Stimulated activated naive CD4-positive, alpha-beta T cell treated with Interleukin-2 at 50 U/mL for 16 hours (primary cell): ENCODE data around the gene NXPH1.

ENCODE experiments used
- DNase-seq: peaks from one replicate; lab custom pipeline; 2025; lab: John Stamatoyannopoulos, UW

Gene NXPH1

GRCh38 chr7:8436965-8437364 is 3.6 kb downstream of the NXPH1 start:
- DNase-seq, result peak; percentile 11

- no peak for DNase-seq
Observed at GRCh38 chr7:8437606-8438005, 4.2 kb downstream of the NXPH1 start.

GRCh38 chr7:8440670-8441069 is 7.3 kb downstream of the NXPH1 start:
- no peak for DNase-seq

- no peak for DNase-seq
Observed at GRCh38 chr7:8441106-8441965, 7.9 kb downstream of the NXPH1 start.

GRCh38 chr7:8442051-8442813 is 8.8 kb downstream of the NXPH1 start:
- DNase-seq, result no peak

GRCh38 chr7:8442814-8443304 is 9.4 kb downstream of the NXPH1 start:
- DNase-seq, result peak; percentile 6

- no peak for DNase-seq
Observed at GRCh38 chr7:8443576-8444467, 10.4 kb downstream of the NXPH1 start.

- DNase-seq, result no peak
Observed at GRCh38 chr7:8444468-8444769, 11.0 kb downstream of the NXPH1 start.

GRCh38 chr7:8453535-8453934 is 20.1 kb downstream of the NXPH1 start:
- DNase-seq, result no peak

GRCh38 chr7:8455426-8455825 is 22.0 kb downstream of the NXPH1 start:
- DNase-seq, result no peak

- DNase-seq, result no peak
Observed at GRCh38 chr7:8462309-8462708, 28.9 kb downstream of the NXPH1 start.

- DNase-seq, result no peak
Observed at GRCh38 chr7:8465338-8465737, 31.9 kb downstream of the NXPH1 start.

GRCh38 chr7:8480527-8480926 is 47.1 kb downstream of the NXPH1 start:
- no peak for DNase-seq

- no peak for DNase-seq
Observed at GRCh38 chr7:8481096-8481495, 47.7 kb downstream of the NXPH1 start.

GRCh38 chr7:8481752-8482446 is 48.5 kb downstream of the NXPH1 start:
- no peak for DNase-seq

GRCh38 chr7:8490391-8491045 is 57.1 kb downstream of the NXPH1 start:
- DNase-seq, result no peak

GRCh38 chr7:8491106-8491505 is 57.7 kb downstream of the NXPH1 start:
- DNase-seq, result no peak

GRCh38 chr7:8491544-8492489 is 58.4 kb downstream of the NXPH1 start:
- DNase-seq, result no peak

GRCh38 chr7:8499128-8499527 is 65.7 kb downstream of the NXPH1 start:
- DNase-seq, result no peak

- no peak for DNase-seq
Observed at GRCh38 chr7:8500286-8500685, 66.9 kb downstream of the NXPH1 start.
